H1 (cell line): ENCODE results near the gene SPG7. TPM values are rescaled to one million over a fixed set of nuclear protein-coding genes. Genes with fewer than 3 reads are reported as not detected.

Source experiments
- POLR2AphosphoS5 ChIP-seq: IDR thresholded peaks from 2 replicates; pipeline ENCODE4 v1.6.1; 2011; ENCODE audit warnings: low read depth, low read length
- polyA plus RNA-seq, 7 experiments: library from polyadenylated mRNA; depleted of rRNA in 3 of 7; stranded (reverse) in 5 of 7; unstranded in 2 of 7; fragments of >200 nt in 5 of 7; fragments of 200-250 nt in 2 of 7; gene quantifications; 1 replicate in 5 of 7; 2 replicates in 1 of 7; 4 replicates in 1 of 7; pipeline versions ENCODE4 v1.2.1 to v1.2.3, GENCODE V29; 2011 to 2013; ENCODE audit warnings: missing spikeins in 2 of 7, mixed read lengths in 2 of 7
- total RNA-seq: library from RNA; stranded (reverse); fragmentation: NEBNext Ultra II Directional; extraction: Animal tissue kit (Norgen Biotek cat#: 25700); gene quantifications from 2 replicates; pipeline ENCODE4 v1.2.1, GENCODE V29; 2021

Gene SPG7
- total and polyA plus RNA-seq, 2 of the 8 experiments (the other 6 are each of a cell fraction or from before 2014, with no cell fraction given) = 72.1 to 113 TPM

GRCh38 chr16:89507834-89508590, at the start of gene SPG7 (continued):
- TF ChIP-seq POLR2AphosphoS5 = peak; percentile 84
